Stimulated activated naive B cell treated with anti-CD40 and anti-IgM and Interleukin-4, amounts not matched to agents 10 μg/mL and 1 μg/mL and 100 μg/mL, for 72 hours (primary cell): Measurements from ENCODE around the gene TBC1D16.
"Not testable (repeated sequence)": the region's sequence is repeated elsewhere in the genome, so short reads cannot be mapped to it uniquely, and the experiment has no call there.

ENCODE experiments used
- ATAC-seq, 2 donors: fragments of 150-1000 bp; cut with Tn5 transposase; replicated peaks; 2 replicates each; pipeline ENCODE4 v1.10.0; 2021; ENCODE audit warnings: moderate library complexity in 1 of 2
- DNase-seq: peaks from one replicate; pipeline ENCODE4 v3.0.0; 2021
- H3K27ac Mint-ChIP-seq: one replicate; pipeline ENCODE4 v1.8.0; 2022; ENCODE audit warnings: mild to moderate bottlenecking, mixed read lengths
- H3K27me3 Mint-ChIP-seq, 2 donors: one replicate each; pipeline ENCODE4 v1.8.0; 2022; ENCODE audit warnings: mixed read lengths in 2 of 2
- H3K36me3 Mint-ChIP-seq, 2 donors: one replicate each; pipeline ENCODE4 v1.8.0; 2022; ENCODE audit warnings: mixed read lengths in 2 of 2, mild to moderate bottlenecking in 1 of 2
- H3K4me1 Mint-ChIP-seq, 2 donors: one replicate each; pipeline ENCODE4 v1.8.0; 2022; ENCODE audit warnings: mixed read lengths in 2 of 2, mild to moderate bottlenecking in 1 of 2
- H3K4me3 Mint-ChIP-seq, 2 donors: one replicate each; pipeline ENCODE4 v1.8.0; 2022; ENCODE audit warnings: mild to moderate bottlenecking in 2 of 2, mixed read lengths in 2 of 2, moderate library complexity in 1 of 2
- H3K9me3 Mint-ChIP-seq, 2 donors: one replicate each; pipeline ENCODE4 v1.8.0; 2022; ENCODE audit warnings: mixed read lengths in 2 of 2, mild to moderate bottlenecking in 1 of 2

TBC1D16 gene

DNA sequence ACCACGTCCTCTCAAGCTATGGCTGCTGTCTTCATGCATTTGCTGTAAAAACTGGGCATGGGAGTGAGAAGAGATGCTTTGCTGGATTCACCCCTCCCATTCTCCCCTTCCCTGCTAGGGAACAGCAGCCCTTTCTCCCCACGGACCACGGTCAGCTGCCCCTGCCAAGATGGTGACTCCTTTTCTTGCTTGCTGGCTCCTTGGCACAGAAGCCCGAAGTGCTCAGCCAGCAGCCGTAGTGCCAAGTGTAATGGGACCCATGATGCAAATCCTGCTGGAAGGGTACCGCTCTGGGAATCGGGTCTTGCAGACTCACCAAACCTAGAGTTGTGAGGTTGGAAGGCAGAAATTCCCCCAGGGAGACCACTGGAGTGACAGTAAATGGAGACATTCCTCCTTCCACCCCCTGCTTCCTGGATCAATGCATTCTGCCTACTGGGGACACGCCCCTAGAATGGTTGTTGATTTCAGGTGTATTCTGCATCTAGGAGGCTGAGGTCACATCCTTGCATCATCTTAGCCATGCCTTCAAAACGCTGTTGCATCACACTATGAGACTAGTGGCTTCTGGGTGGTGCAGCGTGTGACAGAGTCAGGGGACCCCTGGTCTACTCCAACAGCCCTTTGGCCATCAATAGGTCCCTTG is 133.4 kb downstream of the TBC1D16 start:
- no peak for DNase-seq
- Mint-ChIP-seq H3K4me3 (no peak overlapping the region), H3K4me1 (no peaks in the 10 kb centered on the region), H3K9me3 (peaks cover 0 to 6% of the 10 kb centered on the region in 2 donors), H3K27ac (no peak overlapping the region), H3K36me3 (no peaks in the 10 kb centered on the region), H3K27me3 (peaks cover 48 to 53% of the 10 kb centered on the region in 2 donors)
- no peak for ATAC-seq

GRCh38 chr17:79901131-79901530 is 134.5 kb downstream of the TBC1D16 start:
- H3K36me3 Mint-ChIP-seq: no peaks in the 10 kb centered on the region
- H3K27me3 Mint-ChIP-seq: peaks cover 50 to 57% of the 10 kb centered on the region in 2 donors
- no peak for ATAC-seq
- no peak overlapping the region for H3K27ac Mint-ChIP-seq
- no peak for DNase-seq
- H3K4me3 Mint-ChIP-seq: no peak overlapping the region
- H3K4me1 Mint-ChIP-seq: no peaks in the 10 kb centered on the region
- H3K9me3 Mint-ChIP-seq: peaks cover 0 to 6% of the 10 kb centered on the region in 2 donors

- no peak overlapping the region for H3K4me3 Mint-ChIP-seq
These were observed 136.1 kb downstream of the TBC1D16 start for GRCh38 chr17:79899584-79899983.

GRCh38 chr17:79897243-79898063 is 138.2 kb downstream of the TBC1D16 start:
- peaks cover 32 to 39% of the 10 kb centered on the region in 2 donors for H3K27me3 Mint-ChIP-seq
- peaks cover 0 to 6% of the 10 kb centered on the region in 2 donors for H3K9me3 Mint-ChIP-seq
- DNase-seq: no peak
- H3K36me3 Mint-ChIP-seq: no peaks in the 10 kb centered on the region
- no peak overlapping the region for H3K4me3 Mint-ChIP-seq
- ATAC-seq: no peak
- H3K4me1 Mint-ChIP-seq: no peaks in the 10 kb centered on the region
- no peak overlapping the region for H3K27ac Mint-ChIP-seq

More at GRCh38 chr17:79899584-79899983, 136.1 kb downstream of the TBC1D16 start:
- H3K27me3 Mint-ChIP-seq: peaks cover 41 to 51% of the 10 kb centered on the region in 2 donors
- ATAC-seq (no peak), DNase-seq (no peak)
- no peaks in the 10 kb centered on the region for H3K4me1 Mint-ChIP-seq
- H3K27ac Mint-ChIP-seq: no peak overlapping the region
- H3K36me3 Mint-ChIP-seq: no peaks in the 10 kb centered on the region
- H3K9me3 Mint-ChIP-seq: peaks cover 0 to 6% of the 10 kb centered on the region in 2 donors

DNA sequence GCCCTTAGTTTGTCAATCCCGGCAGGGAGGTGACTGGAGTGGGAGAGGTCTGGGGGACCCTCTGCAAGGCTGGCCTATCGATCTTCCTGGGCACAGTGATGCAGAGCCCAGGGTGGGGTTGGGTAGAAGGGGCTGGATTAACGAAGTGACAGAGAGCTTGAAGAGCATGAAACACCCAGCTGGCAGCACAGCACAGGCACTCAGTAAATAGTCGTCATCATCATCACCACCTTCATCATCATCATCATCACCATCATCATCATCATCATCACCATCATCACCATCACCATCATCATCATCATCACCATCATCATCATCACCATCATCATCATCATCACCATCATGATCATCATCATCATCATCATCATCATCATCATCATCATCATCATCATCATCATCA is 142.2 kb downstream of the TBC1D16 start:
- not testable (repeated sequence) for H3K9me3 Mint-ChIP-seq, H3K4me1 Mint-ChIP-seq, H3K36me3 Mint-ChIP-seq, H3K4me3 Mint-ChIP-seq, DNase-seq, H3K27ac Mint-ChIP-seq
- H3K27me3 Mint-ChIP-seq: peaks cover 43 to 45% of the 10 kb centered on the region in 2 donors
- peak in 1 of 2 donors; percentile 36 for ATAC-seq

- DNase-seq: no peak
These were observed 143.0 kb downstream of the TBC1D16 start for GRCh38 chr17:79892457-79893241.

GRCh38 chr17:79891113-79891730 is 144.4 kb downstream of the TBC1D16 start:
- Mint-ChIP-seq H3K27ac (no peak overlapping the region), H3K9me3 (peaks cover 0 to 1% of the 10 kb centered on the region in 2 donors), H3K36me3 (no peaks in the 10 kb centered on the region), H3K4me3 (no peak overlapping the region), H3K27me3 (peaks cover 45 to 49% of the 10 kb centered on the region in 2 donors), H3K4me1 (peaks cover 0 to 5% of the 10 kb centered on the region in 2 donors)
- ATAC-seq (no peak), DNase-seq (no peak)

More at GRCh38 chr17:79892457-79893241, 143.0 kb downstream of the TBC1D16 start:
- ATAC-seq: no peak
- peaks cover 38 to 45% of the 10 kb centered on the region in 2 donors for H3K27me3 Mint-ChIP-seq
- H3K27ac Mint-ChIP-seq: peak overlapping the region; percentile 52
- H3K4me1 Mint-ChIP-seq: no peaks in the 10 kb centered on the region
- H3K36me3 Mint-ChIP-seq: no peaks in the 10 kb centered on the region
- H3K4me3 Mint-ChIP-seq: no peak overlapping the region
- H3K9me3 Mint-ChIP-seq: no peaks in the 10 kb centered on the region

DNA sequence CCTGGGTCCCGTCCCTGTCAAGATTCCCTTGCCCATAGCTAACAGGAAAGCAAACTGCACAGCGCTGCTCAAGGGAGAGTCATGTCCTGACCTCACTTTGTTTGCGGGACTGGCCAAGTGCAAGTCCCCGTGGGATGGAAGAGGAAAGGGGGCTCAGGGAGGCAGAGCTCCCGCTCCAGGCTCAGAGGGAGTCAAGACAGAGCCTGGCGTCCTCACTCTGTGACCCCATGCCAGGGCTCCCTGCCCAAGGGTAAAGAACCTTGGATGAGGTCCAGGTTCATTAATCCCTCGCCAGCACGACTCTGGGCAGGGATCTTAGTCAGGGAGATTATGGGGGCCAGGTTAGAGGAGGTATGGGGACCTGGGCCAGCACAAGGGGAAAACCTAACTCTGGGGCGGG is 145.0 kb downstream of the TBC1D16 start:
- Mint-ChIP-seq H3K4me3 (no peak overlapping the region), H3K36me3 (no peaks in the 10 kb centered on the region), H3K4me1 (peaks cover 0 to 5% of the 10 kb centered on the region in 2 donors), H3K27me3 (peaks cover 45 to 55% of the 10 kb centered on the region in 2 donors), H3K9me3 (peaks cover 0 to 1% of the 10 kb centered on the region in 2 donors), H3K27ac (no peak overlapping the region)
- ATAC-seq: no peak
- no peak for DNase-seq

GRCh38 chr17:79888811-79889634 is 146.6 kb downstream of the TBC1D16 start:
- Mint-ChIP-seq H3K27me3 (peaks cover 46 to 61% of the 10 kb centered on the region in 2 donors), H3K27ac (no peak overlapping the region), H3K4me3 (no peak overlapping the region), H3K36me3 (no peaks in the 10 kb centered on the region), H3K4me1 (peaks cover 0 to 5% of the 10 kb centered on the region in 2 donors), H3K9me3 (peaks cover 0 to 1% of the 10 kb centered on the region in 2 donors)
- DNase-seq (no peak), ATAC-seq (no peak)

DNA sequence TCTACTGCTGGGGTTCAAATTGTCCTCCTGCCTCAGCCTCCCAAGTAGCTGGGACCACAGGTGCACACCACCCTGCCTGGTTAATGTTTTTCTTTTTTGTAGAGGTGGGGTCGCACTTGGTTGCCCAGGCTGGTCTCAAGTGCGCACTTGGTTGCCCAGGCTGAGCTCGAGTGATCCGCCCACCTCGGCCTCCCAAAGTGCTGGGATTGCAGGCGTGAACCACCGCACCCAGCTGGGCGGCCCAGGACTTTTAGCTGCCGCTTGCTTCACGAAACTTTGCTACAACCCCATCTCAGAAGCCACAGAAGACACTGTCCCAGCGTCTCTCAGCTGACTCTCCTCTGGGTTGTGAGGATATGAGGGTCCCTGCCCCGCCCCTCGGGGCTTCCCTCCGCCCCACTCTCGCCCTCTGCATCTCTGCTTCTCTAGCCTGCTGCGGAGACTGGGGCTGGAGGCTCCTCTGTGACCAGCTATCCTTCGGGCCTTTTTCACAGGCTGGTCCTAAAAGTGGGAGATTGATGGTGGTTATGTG is 147.6 kb downstream of the TBC1D16 start:
- DNase-seq (no peak), ATAC-seq (no peak)
- Mint-ChIP-seq H3K27ac (peak overlapping the region; percentile 48), H3K4me3 (no peak overlapping the region), H3K9me3 (peaks cover 0 to 3% of the 10 kb centered on the region in 2 donors), H3K27me3 (peaks cover 56 to 71% of the 10 kb centered on the region in 2 donors), H3K36me3 (no peaks in the 10 kb centered on the region), H3K4me1 (peaks cover 0 to 5% of the 10 kb centered on the region in 2 donors)

DNA sequence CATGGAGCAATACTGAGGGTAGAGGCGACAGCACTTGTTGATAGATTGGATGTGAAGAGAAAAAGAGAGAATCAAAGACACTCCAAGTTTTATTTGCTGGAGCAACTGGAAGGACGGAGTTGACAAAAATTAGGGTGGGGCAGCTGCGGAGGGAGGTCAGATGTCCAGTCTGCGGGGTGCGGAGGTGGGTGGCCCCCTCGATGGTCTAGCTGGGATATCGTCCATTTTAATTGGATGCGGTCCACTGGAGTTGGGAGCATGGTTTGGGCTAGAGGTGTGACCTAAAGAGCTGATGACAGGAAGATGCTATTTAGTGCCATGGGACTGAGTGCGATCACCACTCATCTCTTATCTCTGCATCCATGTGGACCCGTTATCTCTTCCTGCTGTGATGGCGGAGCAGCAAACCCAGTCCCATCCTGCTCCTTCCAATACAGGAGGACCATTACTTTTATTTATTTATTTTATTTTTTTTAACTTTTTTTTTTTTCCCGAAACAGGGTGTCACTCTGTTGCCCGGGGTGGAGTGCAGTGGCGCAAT is 148.2 kb downstream of the TBC1D16 start:
- Mint-ChIP-seq H3K27me3 (peaks cover 57 to 76% of the 10 kb centered on the region in 2 donors), H3K9me3 (peaks cover 0 to 3% of the 10 kb centered on the region in 2 donors), H3K4me3 (no peak overlapping the region), H3K27ac (no peak overlapping the region), H3K4me1 (peaks cover 0 to 5% of the 10 kb centered on the region in 2 donors), H3K36me3 (no peaks in the 10 kb centered on the region)
- ATAC-seq: no peak
- DNase-seq: no peak

DNA sequence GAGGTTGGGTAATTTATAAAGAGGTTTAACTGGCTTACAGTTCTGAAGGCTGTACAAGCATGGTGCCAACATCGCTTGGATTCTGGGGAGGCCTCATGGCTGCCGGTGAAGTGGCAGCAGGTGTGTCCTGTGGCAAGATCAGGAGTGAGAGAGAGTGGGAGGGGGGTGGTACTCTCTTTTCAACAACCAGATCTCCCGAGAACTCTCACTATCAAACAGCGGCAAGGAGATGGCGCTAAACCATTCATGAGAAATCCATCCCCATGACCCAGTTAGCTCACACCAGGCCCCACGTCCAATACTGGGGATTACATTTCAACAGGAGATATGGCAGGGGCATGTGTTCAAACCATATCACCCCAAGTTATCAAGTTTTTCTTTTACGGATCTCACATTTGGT is 152.5 kb downstream of the TBC1D16 start:
- DNase-seq: no peak
- no peak for ATAC-seq
- peaks cover 40 to 62% of the 10 kb centered on the region in 2 donors for H3K27me3 Mint-ChIP-seq
- H3K36me3 Mint-ChIP-seq: no peaks in the 10 kb centered on the region
- H3K4me1 Mint-ChIP-seq: peaks cover 0 to 5% of the 10 kb centered on the region in 2 donors
- H3K27ac Mint-ChIP-seq: no peak overlapping the region
- peaks cover 0 to 3% of the 10 kb centered on the region in 2 donors for H3K9me3 Mint-ChIP-seq
- no peak overlapping the region for H3K4me3 Mint-ChIP-seq
